Body of pancreas (tissue), 4 donors: ENCODE results near the gene HTR3D. TPM values are rescaled to one million over a fixed set of nuclear protein-coding genes. Genes with fewer than 3 reads are reported as not detected.

Source experiments
- ATAC-seq: fragments of 150-250 bp; one replicate; pipeline ENCODE4 v1.9.1; 2016
- DNase-seq, 4 donors: peaks; one replicate each; pipeline ENCODE4 v3.0.0-alpha.2; 2019
- H3K27ac ChIP-seq, 4 donors: fragments of 200-600 bp; sonication (generic); 1 replicate in 3 of 4; 2 replicates in 1 of 4; pipeline versions ENCODE4 v1.5.1 to v1.6.1; 2016 to 2019; ENCODE audit warnings: mild to moderate bottlenecking in 1 of 4, mixed read lengths in 1 of 4, moderate library complexity in 1 of 4
- H3K27me3 ChIP-seq, 2 donors: fragments of 200-600 bp; sonication (generic); one replicate each; pipeline ENCODE4 v1.6.0; 2016; ENCODE audit warnings: mild to moderate bottlenecking in 1 of 2
- H3K36me3 ChIP-seq, 2 donors: fragments of 200-600 bp; sonication (generic); replicated peaks in 1 of 2; 2 replicates each; pipeline ENCODE4 v1.5.1; 2016; ENCODE audit warnings: low read depth in 2 of 2; ENCODE audit not compliant: insufficient read depth in 1 of 2
- H3K4me1 ChIP-seq: fragments of 200-600 bp; sonication (generic); one replicate; pipeline ENCODE4 v1.6.0; 2016
- H3K4me3 ChIP-seq, 2 donors: fragments of 200-600 bp; sonication (generic); 1 replicate in 1 of 2; 2 replicates in 1 of 2; pipeline ENCODE4 v1.5.1; 2016 to 2019
- H3K9me3 ChIP-seq, 3 donors: fragments of 200-600 bp; sonication (generic); 1 replicate in 2 of 3; 2 replicates in 1 of 3; pipeline ENCODE4 v1.5.1; 2016
- POLR2A ChIP-seq, 3 donors: fragments of 450-650 bp; IDR thresholded peaks; one replicate each; pipeline ENCODE4 v1.6.1; 2016; ENCODE audit warnings: antibody characterized with exemption in 3 of 3, mild to moderate bottlenecking in 2 of 3
- WGBS, 2 donors: methylation state at CpG; one replicate each; pipeline ENCODE4 v1.1.5; 2017; 5-methylcytosine and 5-hydroxymethylcytosine counted together
- intact Hi-C: fragments of 100-400 bp; cut with DNase I; formaldehyde crosslinking; loops from one replicate; pipeline ENCODE4 v1.15.1; 2023
- total RNA-seq, 2 donors: library from RNA; depleted of rRNA; stranded (reverse); fragments of >200 nt; gene quantifications; one replicate each; pipeline ENCODE4 v1.1.0, GENCODE V29; 2016
- TF ChIP-seq, protein P1 (sequence below), 7 experiments: fragments of 450-650 bp in 4 of 7; fragments of 200-600 bp in 3 of 7; sonication (generic) in 3 of 7; IDR thresholded peaks; one replicate each; pipeline ENCODE4 v1.5.1; 2016 to 2019; ENCODE audit warnings: antibody characterized with exemption in 7 of 7

The HTR3D gene
- total RNA-seq, 2 donors from 2014 or later: not detected

DNA sequence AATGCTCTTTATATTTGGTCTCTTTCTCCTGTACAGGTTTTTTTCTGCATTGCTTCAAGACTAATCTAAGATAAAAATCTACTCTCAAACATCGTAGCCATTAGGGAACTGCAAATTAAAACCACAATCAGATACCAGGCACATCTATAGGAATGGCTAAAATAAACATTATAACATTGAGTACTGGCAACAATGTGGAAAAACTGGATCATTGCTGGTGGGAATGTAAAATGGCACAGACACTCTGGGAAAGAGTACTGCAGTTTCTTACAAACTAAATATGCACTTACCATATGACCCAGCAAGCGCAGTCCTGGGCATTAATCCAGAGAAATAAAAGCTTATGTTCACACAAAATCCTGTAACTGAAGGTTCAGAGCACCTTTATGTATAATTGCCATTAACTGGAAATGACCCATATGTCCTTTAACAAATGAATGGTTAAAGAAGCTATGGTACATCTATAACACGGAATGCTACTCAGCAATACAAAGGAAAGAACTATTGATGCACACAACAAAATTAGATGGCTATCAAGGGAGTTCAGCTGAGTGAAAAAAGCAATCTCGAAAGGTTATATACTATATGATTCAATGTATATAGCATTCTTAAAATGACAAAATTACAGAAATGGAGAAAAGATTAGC lies 20.2 kb upstream of the HTR3D start:
- Histone ChIP-seq H3K27me3 (no peaks in the 10 kb centered on the region), H3K36me3 (no peaks in the 10 kb centered on the region), H3K4me3 (no peak overlapping the region), H3K9me3 (no peaks in the 10 kb centered on the region), H3K4me1 (peaks cover under 1% of the 10 kb centered on the region), H3K27ac (no peak overlapping the region)
- no peak for DNase-seq
- 46 to 72% methylated on average over 4 of the region's 4 CpGs for WGBS, 2 donors
- no peak for ATAC-seq
- no peak for TF ChIP-seq POLR2A (IDR thresholded peaks at IDR 0.05)
- TF ChIP-seq, protein P1, sequence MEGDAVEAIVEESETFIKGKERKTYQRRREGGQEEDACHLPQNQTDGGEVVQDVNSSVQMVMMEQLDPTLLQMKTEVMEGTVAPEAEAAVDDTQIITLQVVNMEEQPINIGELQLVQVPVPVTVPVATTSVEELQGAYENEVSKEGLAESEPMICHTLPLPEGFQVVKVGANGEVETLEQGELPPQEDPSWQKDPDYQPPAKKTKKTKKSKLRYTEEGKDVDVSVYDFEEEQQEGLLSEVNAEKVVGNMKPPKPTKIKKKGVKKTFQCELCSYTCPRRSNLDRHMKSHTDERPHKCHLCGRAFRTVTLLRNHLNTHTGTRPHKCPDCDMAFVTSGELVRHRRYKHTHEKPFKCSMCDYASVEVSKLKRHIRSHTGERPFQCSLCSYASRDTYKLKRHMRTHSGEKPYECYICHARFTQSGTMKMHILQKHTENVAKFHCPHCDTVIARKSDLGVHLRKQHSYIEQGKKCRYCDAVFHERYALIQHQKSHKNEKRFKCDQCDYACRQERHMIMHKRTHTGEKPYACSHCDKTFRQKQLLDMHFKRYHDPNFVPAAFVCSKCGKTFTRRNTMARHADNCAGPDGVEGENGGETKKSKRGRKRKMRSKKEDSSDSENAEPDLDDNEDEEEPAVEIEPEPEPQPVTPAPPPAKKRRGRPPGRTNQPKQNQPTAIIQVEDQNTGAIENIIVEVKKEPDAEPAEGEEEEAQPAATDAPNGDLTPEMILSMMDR (IDR thresholded peaks at IDR 0.05): no peak
- intact Hi-C loops: no loop called here

DNA sequence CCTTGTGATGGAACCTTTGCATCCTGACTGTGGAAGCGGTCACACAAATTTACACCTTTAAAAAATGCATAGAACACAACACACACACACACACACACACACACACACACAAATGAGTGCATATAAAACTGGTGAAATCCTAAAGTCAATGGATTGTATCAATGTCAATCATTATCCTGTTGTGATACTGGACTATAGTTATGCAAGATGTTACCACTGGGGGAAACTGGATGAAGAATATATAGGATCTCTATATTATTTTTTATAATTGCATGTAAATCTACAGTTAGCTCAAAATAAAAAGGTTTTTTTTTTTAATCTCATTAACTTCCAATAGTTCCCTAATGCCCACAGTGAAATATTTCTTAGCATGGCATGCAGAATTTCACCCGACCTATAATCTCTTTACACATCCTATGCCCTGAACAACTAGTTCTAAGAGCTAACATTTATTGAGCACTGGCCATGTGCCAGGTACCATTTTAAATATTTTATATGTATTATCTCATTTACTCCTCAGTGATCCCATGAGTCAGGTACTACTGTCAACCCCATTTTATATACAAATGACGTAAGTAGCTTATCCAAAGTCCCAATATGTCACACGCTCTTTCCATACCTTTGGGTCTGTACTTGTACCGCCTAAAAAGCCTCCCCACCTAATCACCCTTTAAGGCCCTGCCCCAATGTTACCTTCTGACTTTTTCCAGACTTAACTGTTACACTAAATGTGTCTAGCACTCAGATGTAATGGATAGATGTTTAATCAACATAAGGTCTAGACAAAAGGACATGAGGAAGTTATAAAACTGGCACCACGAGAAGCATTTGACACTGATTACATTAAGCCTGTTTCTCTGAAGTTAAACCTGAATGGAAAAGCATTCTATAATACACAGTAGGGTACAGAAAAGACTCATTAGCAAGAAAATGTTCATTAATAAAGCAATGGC lies 19.3 kb upstream of the HTR3D start:
- no peaks in the 10 kb centered on the region for H3K36me3 ChIP-seq
- peaks cover 6% of the 10 kb centered on the region for H3K4me1 ChIP-seq
- no peak for DNase-seq
- ATAC-seq: no peak
- TF ChIP-seq POLR2A (IDR thresholded peaks at IDR 0.05): no peak
- TF ChIP-seq, protein P1 (IDR thresholded peaks at IDR 0.05): no peak
- H3K27ac ChIP-seq: no peak overlapping the region
- 76 to 80% methylated on average over 6 of the region's 6 CpGs for WGBS, 2 donors
- no peaks in the 10 kb centered on the region for H3K9me3 ChIP-seq
- H3K4me3 ChIP-seq: no peak overlapping the region
- intact Hi-C loops: no loop called here
- no peaks in the 10 kb centered on the region for H3K27me3 ChIP-seq

DNA sequence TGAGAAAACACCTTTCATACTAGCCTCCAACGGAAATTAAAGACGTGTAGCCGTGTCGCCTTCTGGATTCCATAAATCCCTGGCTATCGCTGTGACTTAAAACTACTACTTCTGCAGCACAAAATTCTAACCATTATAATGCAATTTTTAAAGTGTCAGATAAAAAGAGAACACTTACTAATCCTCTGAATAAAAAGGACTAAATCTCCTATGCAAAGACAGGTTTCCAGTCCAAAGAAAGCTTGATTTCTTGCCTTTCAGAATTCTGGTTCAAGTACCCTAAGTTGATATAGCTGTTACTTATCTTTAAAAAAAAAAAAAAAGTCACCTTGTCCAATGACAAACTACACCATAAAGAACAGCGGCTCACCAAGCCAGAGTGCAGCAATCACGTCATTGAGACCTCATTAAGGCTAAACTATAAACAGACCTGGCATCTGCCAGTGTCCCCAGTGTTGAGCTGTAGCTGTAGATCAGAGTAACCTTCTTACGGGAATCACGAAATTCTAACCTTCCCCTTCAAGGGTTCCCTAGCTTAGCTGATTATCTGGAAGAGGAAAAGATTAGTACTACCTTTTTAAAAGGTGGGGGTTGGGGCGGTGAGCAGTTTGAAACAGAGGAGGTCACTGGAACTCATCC lies 16.0 kb upstream of the HTR3D start:
- WGBS, 2 donors: 70 to 72% methylated on average over 10 of the region's 10 CpGs
- Histone ChIP-seq H3K27ac (no peak overlapping the region), H3K9me3 (no peaks in the 10 kb centered on the region), H3K36me3 (no peaks in the 10 kb centered on the region), H3K4me3 (no peak overlapping the region), H3K27me3 (no peaks in the 10 kb centered on the region), H3K4me1 (peaks cover 7% of the 10 kb centered on the region)
- DNase-seq (peak in 1 of 4 donors; percentile 17), ATAC-seq (no peak)
- intact Hi-C loops: loop anchor here (5.0 kb wide), 1 partner anchor 118 kb away; no protein-coding TSS in a partner anchor
- TF ChIP-seq POLR2A (IDR thresholded peaks at IDR 0.05): no peak
- TF ChIP-seq, protein P1 (IDR thresholded peaks at IDR 0.05): no peak

DNA sequence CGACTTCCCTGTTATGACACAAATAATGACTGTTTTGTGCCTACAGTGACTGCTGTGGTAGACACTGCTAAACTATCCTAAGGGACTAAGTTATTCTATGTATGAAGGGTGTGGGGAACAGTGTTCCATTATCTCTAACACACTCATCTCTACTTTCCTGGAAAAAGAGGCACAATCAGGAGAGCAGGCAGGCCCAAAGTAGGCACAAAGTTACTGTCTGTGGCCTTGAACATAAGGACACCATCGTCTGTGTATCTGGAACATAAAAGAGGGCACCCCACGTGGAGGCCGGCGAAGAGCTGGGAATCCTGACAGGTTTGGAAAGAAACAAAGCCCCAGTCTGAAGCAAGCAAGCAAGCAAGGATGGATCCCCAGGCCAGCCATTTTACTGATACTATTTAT lies 15.4 kb upstream of the HTR3D start:
- TF ChIP-seq, protein P1 (IDR thresholded peaks at IDR 0.05): no peak
- TF ChIP-seq POLR2A (IDR thresholded peaks at IDR 0.05): no peak
- no peaks in the 10 kb centered on the region for H3K27me3 ChIP-seq
- H3K36me3 ChIP-seq: no peaks in the 10 kb centered on the region
- no peak for DNase-seq
- peaks cover 7% of the 10 kb centered on the region for H3K4me1 ChIP-seq
- H3K4me3 ChIP-seq: no peak overlapping the region
- WGBS, 2 donors: 59 to 67% methylated on average over 5 of the region's 5 CpGs
- H3K27ac ChIP-seq: no peak overlapping the region
- intact Hi-C loops: loop anchor here (5.0 kb wide), 1 partner anchor 119 kb away; no protein-coding TSS in a partner anchor
- no peaks in the 10 kb centered on the region for H3K9me3 ChIP-seq
- ATAC-seq: no peak
